ENCODE data around the gene LRRC18.

LRRC18 gene

GRCh38 chr10:48947690-48948469 is 8.2 kb upstream of the LRRC18 start:
- intact Hi-C loops (cut with DNase I) = no loop called here
- peak in 1 of 10 donors; percentile 25 for DNase-seq

DNA sequence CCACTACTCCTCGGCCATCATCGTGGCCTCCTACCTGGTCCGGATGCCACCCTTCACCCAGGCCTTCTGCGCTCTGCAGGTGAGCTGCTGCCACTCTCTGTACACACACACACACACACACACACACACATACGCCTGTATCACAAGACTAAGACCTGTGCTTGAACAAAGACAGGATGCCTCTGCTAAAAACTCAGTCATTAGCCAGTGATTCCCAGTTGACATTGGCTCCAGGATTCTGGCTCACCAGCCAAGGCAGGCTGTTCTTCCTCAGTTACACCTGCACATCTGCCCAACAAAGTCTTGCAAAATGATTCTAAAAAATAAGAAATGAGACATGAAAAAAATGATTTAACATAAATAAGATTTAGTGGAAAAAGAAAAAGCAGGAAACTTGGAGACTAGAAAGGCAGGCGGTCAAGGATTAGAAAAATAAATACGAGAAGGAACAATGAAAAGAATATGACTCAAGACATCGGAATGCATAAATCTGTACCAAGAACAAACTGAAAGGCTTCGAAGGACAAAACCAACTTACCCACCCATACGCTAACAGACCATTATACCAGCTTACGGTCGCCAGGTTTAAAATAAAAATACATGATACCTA is 7.4 kb upstream of the LRRC18 start:
- peak in 1 of 10 donors; percentile 14 for DNase-seq
- intact Hi-C loops (cut with DNase I) = no loop called here

- intact Hi-C loops (cut with DNase I) = no loop called here
- no peak for DNase-seq
These were observed 6.7 kb upstream of the LRRC18 start for GRCh38 chr10:48946332-48946731.

- no peak for DNase-seq
- intact Hi-C loops (cut with DNase I) = no loop called here
These were observed 5.9 kb upstream of the LRRC18 start for GRCh38 chr10:48945441-48946130.

DNA sequence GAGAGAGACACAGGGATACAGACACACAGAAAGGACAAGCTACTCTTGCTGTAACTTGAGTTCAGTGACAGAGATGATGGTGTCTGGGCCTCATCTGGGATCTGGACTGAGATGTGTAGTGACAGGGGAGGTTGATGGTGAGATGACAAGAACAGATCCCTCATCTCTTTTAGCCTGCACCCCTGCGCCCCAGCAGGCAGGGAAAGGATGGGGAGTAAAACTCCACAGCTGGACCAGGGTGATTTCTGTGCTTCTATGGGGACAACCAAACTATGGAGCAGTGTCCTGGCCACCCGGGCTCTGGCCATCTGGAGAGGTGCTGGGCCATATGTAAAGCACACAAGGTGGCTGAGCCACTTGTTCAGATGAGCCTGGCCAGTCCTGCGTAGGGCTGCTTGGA is 4.5 kb upstream of the LRRC18 start:
- intact Hi-C loops (cut with DNase I) = no loop called here
- DNase-seq = no peak

GRCh38 chr10:48943096-48943495 is 3.5 kb upstream of the LRRC18 start:
- no peak for DNase-seq
- intact Hi-C loops (cut with DNase I) = no loop called here

DNA sequence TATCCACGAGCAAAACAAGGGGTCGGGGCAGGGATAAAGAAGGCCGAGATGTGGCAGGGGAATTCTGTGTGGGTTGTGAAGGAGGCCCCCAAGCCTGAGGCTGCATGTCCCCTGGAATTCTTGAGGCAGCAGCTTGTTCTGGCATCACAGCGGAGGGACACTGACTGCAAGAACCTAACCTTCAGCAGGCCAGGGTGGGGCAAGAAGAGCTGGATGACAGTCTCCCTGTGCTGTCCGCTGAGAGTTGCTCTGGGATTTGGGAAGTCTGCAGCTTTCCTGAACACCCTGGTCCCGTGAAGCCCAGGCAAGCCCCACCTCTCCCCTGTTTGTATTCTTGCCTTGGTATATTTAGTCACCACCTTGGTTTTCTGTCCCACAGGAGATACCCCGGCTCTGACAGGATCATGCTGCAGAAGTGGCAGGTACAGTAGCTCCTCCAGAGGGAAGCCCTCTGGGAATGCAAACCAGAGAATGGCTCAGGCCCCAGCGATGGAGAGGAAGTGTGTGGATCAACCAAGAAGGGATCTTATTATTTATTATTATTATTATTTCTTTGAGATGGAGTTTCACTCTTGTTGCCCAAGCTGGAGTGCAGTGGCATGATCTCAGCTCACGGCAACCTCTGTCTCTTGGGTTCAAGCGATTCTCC is 1.9 kb upstream of the LRRC18 start:
- intact Hi-C loops (cut with DNase I) = no loop called here

GRCh38 chr10:48940958-48941357 is 1.3 kb upstream of the LRRC18 start:
- intact Hi-C loops (cut with DNase I) = no loop called here
- no peak for DNase-seq

More for the DNA sequence above, 1.9 kb upstream of the LRRC18 start:
- DNase-seq = no peak

GRCh38 chr10:48940372-48940771 is 732 bp upstream of the LRRC18 start:
- intact Hi-C loops (cut with DNase I) = no loop called here
- no peak for DNase-seq

DNA sequence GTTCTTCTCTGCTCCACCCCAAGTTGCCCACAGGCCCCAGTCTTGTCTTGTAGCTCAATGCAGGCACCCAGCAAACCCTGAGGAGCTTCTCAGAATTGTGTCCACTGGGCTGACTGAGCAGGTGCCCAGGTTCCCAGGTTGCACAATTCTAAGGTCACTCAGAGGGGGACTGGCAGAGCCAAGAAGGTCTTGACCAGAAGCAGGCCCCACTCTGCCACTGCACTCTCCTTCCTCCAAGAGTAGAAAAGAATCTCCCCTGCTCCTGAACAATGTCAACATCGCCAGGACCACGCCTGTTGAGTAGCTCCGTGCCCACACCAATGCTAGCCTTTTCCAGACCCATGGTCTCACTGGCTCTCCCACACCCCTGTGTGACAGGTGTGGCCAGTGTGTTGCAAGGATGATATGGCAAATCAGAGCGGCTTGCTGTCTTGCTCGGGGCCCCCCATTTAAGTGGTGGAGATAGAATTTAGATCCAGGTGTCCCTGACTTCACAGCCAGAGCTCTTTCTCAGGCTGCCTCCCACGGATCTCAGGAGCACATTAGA is 577 bp downstream of the LRRC18 start:
- intact Hi-C loops (cut with DNase I) = no loop called here
- DNase-seq = peak in 1 of 10 donors; percentile 2

DNA sequence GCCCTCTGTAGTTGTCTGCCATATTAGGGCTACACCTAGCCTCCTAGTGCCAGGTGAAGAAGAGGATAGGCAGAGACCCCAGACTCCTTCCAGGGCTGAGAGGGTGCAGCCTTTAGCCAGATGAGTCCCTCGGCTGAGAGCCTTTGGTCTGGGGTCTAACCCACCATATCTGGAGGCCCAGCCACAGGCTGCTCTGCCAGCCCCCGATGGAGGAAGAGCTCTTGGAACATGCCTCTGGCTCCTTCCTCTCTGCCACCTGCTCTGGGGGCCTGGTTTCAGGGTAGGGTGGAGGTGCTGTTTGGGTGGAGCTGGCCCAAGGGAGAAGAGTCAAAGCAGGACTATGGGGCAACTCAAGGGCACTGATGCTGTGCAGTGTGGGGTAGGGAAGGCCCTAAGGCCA is 1.4 kb downstream of the LRRC18 start:
- intact Hi-C loops (cut with DNase I) = no loop called here
- DNase-seq = no peak

DNA sequence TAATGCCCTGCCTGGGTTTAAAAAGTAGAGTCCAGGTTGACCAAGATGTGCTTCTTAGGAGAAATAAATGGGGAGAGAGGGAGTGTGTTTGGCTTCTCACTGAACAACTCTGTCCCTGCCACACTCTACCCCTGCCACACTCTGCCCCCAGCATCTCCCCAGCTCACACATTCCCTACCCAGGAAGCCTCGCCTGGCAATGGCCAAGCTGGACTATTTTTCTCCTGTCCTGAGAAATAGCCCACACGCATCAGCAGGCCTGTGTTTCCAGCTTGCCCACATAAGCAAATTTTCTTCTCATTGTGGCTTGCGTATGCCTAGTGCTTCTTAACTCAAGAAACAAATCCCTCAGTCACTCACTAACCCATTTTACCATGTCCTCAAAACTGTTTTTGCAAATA is 1.8 kb downstream of the LRRC18 start:
- no peak for DNase-seq
- intact Hi-C loops (cut with DNase I) = no loop called here

DNA sequence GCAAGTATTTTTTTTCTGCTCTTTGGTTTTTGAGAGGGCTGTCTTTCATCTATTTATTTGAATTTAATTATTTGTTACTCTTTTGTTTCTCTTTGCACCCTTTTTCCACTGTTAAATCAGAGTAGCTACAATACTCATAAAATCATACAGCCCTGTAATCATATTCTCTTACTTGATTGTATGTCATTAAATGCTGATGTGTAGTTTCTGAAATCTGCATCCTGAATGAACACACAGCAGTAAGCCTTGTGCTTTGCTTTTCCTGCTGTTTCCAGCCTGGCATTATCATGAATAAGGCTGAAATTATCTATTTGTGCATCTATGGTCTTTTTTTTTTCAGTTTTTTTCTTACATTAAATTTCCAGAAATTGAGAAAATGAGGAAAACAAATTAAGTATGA is 4.1 kb downstream of the LRRC18 start:
- intact Hi-C loops (cut with DNase I) = no loop called here
- no peak for DNase-seq

- intact Hi-C loops (cut with DNase I) = no loop called here
- DNase-seq = no peak
These were observed 4.8 kb downstream of the LRRC18 start for GRCh38 chr10:48934672-48935501.

DNA sequence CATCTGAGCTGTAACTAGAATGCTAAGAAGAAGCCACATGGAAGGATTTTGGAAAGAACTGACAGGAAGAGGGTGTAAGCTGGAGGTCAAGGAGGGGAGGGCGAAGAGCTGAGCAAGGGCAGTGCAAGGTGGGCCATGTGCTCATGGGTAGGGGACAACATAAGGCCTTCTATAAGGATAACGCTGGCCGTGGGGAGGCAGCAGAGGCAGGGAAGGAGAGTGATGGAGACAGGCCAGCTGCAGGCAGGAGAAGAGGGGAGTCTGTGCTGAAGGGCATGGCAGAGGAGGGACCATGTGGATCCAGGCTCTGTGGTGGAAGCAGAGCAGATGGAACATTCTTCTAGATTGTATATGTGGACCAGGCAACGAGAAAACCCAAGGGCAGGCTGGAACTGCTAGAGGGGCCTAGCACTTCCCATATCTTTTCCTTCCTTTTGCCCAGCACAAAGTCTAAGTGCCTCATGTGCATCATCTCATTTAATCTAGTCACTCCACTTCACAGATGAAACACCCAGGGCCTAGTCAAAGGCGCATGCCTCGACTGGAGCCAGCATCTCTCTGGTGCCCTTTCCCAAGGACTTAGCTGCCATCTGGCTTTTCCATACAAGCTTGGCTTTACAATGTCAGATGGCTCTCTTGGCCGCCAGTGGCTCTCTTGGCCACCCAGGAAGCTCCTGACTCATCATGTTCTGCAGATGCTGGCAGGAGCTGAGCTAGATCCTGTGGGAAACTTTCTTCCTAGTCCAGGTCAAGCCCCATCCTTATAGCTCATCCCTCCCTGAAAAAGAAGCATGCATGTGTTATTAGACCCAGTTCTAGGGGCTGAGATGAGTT is 6.6 kb downstream of the LRRC18 start:
- intact Hi-C loops (cut with DNase I) = no loop called here
- no peak for DNase-seq

DNA sequence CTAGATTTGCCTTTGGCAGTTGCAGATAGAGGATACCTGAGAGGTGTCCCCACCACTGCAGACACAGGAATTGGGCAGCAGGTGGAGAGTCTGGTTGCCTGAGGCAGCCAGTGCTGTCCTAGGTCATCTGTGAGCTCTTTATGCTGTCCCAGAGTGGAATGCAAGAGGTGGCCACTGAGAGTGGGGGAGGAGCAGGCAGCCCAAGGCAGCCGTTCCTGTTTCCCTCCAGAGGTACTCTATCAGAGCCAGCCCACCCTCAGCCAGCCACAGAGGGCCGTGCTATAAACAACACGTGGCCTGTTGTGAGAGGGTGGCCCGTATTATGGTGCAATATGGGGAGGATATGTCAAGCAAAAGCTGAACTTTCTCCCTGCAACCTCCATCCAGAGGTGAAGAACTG is 8.5 kb downstream of the LRRC18 start:
- DNase-seq = no peak
- intact Hi-C loops (cut with DNase I) = no loop called here

- no peak for DNase-seq
- intact Hi-C loops (cut with DNase I) = no loop called here
These were observed 10.1 kb downstream of the LRRC18 start for GRCh38 chr10:48929413-48929990.

- DNase-seq = no peak
These were observed 12.7 kb downstream of the LRRC18 start for GRCh38 chr10:48926764-48927540.

More at GRCh38 chr10:48926764-48927540, 12.7 kb downstream of the LRRC18 start:
- intact Hi-C loops (cut with DNase I) = no loop called here

Data from posterior cingulate gyrus (tissue), 11 donors.